Muscle layer of colon (tissue), 2 donors: ENCODE data around the gene CCRL2.
"Not testable (repeated sequence)": the region's sequence is repeated elsewhere in the genome, so short reads cannot be mapped to it uniquely, and the experiment has no call there.

ENCODE experiments used
- H3K27ac ChIP-seq: one replicate; pipeline ENCODE4 v1.7.0; 2013; ENCODE audit warnings: low read depth, mild to moderate bottlenecking, low read length, moderate library complexity
- H3K27me3 ChIP-seq, 2 donors: one replicate each; pipeline ENCODE4 v1.7.0; 2013; ENCODE audit warnings: low read length in 2 of 2, mild to moderate bottlenecking in 2 of 2; ENCODE audit not compliant: insufficient read depth in 2 of 2, control insufficient read depth in 1 of 2
- H3K36me3 ChIP-seq: one replicate; pipeline ENCODE4 v1.7.0; 2013; ENCODE audit warnings: mild to moderate bottlenecking, low read length; ENCODE audit not compliant: insufficient read depth
- H3K4me1 ChIP-seq: one replicate; pipeline ENCODE4 v1.7.0; 2013; ENCODE audit warnings: mild to moderate bottlenecking, low read length; ENCODE audit not compliant: insufficient read depth
- H3K4me3 ChIP-seq, 2 donors: one replicate each; pipeline ENCODE4 v1.7.0; 2013; ENCODE audit warnings: low read length in 2 of 2, low read depth in 1 of 2, mild to moderate bottlenecking in 1 of 2, moderate library complexity in 1 of 2
- H3K9ac ChIP-seq: one replicate; pipeline ENCODE4 v1.7.0; 2013; ENCODE audit warnings: low read length
- H3K9me3 ChIP-seq: one replicate; pipeline ENCODE4 v1.7.0; 2013; ENCODE audit warnings: mild to moderate bottlenecking, low read length
- donor health status: abdominal sarcoma.
- donor health status: Adenocarcinoma of cecum.

The CCRL2 gene

DNA sequence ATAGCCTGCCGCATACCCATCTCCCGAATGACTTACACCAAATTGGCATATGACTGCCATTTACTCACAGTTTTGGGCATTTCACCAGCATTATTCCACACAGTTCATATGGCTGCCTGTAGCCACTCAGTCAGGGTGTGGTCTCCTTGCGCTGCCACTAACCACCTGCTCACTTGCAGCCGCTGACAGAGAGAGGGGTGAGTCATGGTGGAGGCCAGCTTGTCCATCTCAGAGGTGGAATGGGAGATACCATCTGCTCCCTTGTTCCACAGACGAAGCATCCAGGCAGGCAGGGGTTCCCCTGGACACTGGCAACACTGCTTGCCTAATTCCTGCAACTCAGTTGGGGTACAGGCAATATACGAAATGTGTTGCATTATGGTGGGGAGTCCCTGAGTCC lies 15.6 kb downstream of the CCRL2 start:
- no peak overlapping the region for H3K9ac ChIP-seq
- H3K9me3 ChIP-seq = no peaks in the 10 kb centered on the region
- no peaks in the 10 kb centered on the region for H3K4me1 ChIP-seq
- H3K27me3 ChIP-seq = no peaks in the 10 kb centered on the region
- H3K4me3 ChIP-seq = no peak overlapping the region
- H3K27ac ChIP-seq = no peak overlapping the region
- no peaks in the 10 kb centered on the region for H3K36me3 ChIP-seq

DNA sequence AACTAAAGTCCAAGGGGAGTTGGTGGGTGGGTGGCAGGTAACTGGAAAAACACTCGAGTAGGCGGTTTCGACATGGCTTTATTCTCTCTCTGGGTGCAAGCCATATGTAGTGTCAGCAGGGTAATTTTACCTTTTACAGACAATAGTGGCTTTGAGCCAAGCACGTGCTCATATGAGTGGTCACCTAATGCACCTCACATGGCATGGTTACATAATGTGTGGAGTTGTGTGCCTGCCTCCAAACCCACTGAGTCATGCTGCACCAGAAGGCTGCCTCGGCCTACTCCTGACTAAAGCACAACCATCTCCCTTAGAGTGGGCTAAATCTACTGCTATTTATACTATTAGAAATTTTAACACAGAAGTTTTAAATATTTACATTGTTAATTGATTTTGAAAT lies 16.5 kb downstream of the CCRL2 start:
- H3K27me3 ChIP-seq = no peaks in the 10 kb centered on the region
- no peak overlapping the region for H3K9ac ChIP-seq
- no peaks in the 10 kb centered on the region for H3K36me3 ChIP-seq
- H3K9me3 ChIP-seq = no peaks in the 10 kb centered on the region
- no peak overlapping the region for H3K4me3 ChIP-seq
- H3K27ac ChIP-seq = no peak overlapping the region
- H3K4me1 ChIP-seq = no peaks in the 10 kb centered on the region

DNA sequence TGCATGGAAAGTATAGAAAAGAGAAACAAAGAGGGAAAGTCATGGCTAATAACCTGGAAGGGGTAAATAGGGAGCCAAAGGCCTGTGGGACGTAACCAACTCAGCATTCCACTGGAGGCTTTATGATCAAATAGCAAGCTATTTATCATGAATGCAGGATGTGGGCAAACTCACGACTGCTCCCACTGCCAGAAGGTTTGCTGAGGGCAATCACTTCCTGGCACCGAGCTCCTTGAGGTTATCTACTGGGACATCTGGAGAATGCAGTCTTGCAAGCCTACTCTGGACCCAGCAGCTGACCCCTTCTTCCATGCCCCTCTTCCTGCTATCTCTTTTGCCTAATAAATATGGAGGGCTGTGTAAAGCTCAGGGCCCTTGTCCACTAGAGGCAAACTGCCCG lies 19.4 kb downstream of the CCRL2 start:
- H3K27ac ChIP-seq, H3K27me3 ChIP-seq, H3K9ac ChIP-seq, H3K9me3 ChIP-seq, H3K4me3 ChIP-seq, H3K36me3 ChIP-seq, H3K4me1 ChIP-seq: not testable (repeated sequence)

DNA sequence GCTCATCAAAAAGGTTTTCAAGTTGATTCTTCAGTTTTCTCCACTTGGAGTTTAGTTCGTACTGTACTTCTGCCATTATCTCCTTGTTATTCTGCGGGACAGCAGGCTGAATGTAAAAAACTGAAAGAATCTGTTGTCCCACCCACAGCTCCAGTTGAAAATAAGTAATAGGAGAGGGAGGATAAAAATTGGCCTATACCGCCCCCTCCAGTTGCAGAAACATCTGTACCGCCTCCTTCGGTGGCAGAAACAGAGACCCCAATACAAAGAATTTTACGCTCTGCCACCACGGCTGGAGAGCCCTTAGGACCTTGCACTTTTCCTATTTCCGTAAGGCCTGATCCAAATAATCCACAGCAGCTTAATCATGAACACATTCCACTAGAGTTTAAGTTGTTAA lies 20.3 kb downstream of the CCRL2 start:
- not testable (repeated sequence) for H3K9me3 ChIP-seq, H3K4me3 ChIP-seq, H3K9ac ChIP-seq, H3K27me3 ChIP-seq, H3K4me1 ChIP-seq, H3K36me3 ChIP-seq, H3K27ac ChIP-seq

DNA sequence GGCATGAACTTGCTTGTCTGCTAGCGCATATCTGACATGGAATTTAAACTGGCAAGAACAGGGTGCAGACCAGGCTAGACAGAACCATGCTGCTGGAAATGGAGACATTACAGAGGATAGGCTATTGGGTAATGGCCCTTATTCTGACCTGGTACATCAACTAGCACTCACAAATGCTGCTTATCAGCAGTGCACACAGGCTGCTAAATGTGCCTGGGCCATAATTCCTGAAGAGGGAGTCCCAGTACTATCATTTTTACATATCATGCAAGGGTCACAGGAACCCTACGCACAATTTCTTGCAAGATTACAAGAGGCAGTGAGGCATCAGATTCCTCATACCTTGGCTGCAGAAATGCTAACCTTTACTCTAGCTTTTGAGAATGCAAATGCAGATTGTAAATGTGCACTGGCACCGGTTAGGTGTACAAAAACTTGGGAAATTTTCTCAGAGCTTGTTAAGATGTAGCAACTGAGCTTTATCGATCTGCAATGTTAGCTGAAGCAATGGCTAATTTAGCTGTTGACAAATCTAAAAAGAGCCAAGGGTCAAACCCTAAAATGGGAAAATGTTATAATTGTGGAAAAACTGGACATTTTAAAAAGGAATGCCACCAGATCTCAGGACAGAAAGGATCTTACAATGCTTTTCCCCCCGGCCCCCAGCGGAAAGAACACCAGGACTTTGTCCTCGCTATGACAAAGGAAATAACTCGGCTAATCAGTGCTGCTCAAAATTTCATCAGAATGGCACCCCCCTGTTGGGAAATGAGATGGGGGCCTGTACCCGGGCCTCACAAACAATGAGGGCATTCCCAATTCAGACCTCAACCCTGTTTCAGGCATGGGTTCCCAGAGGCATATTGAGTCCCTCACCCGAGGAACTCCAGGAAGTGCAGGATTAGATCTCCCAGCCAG lies 21.1 kb downstream of the CCRL2 start:
- no peaks in the 10 kb centered on the region for H3K4me1 ChIP-seq
- no peak overlapping the region for H3K27ac ChIP-seq
- H3K4me3 ChIP-seq = no peak overlapping the region
- H3K9me3 ChIP-seq = no peaks in the 10 kb centered on the region
- no peak overlapping the region for H3K9ac ChIP-seq
- no peaks in the 10 kb centered on the region for H3K27me3 ChIP-seq
- H3K36me3 ChIP-seq = no peaks in the 10 kb centered on the region

DNA sequence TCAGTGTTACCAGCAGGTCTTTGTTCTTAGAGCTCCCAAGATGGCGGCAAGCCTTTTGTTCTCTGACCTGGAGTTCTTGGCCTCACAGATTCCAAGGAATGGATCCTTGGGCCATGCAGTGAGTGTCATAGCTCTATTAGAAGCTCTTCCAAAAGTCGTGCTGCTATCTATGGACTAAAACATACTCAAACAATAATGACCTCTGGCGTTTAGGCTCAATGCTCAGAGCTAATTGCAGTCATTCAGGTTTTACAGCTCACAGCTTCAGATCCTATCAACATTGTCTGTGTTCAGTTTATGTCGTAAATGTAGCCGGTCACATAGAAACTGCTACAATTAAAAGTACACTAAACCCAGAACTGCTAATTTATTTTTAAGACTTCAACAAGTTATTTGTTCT lies 22.2 kb downstream of the CCRL2 start:
- H3K36me3 ChIP-seq = no peaks in the 10 kb centered on the region
- no peak overlapping the region for H3K4me3 ChIP-seq
- no peaks in the 10 kb centered on the region for H3K9me3 ChIP-seq
- no peak overlapping the region for H3K27ac ChIP-seq
- no peak overlapping the region for H3K9ac ChIP-seq
- no peaks in the 10 kb centered on the region for H3K4me1 ChIP-seq
- no peaks in the 10 kb centered on the region for H3K27me3 ChIP-seq

DNA sequence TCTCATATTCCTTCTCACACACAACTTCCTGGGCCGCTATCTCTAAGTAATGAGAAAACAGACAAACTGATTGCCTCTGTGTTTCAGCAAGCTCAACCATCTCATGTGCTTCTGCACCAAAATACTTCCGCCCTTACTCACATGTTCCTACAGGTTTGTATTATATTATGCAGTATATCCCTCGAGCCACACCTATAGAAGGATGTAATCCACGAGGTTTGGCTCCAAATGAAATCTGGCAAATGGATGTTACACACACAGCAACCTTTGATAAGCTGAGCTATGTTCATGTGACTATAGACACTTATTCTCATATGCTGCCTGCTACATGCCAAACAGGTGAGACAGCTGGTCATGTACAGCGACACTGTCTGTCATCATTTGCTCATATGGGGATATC lies 22.6 kb downstream of the CCRL2 start:
- no peaks in the 10 kb centered on the region for H3K36me3 ChIP-seq
- H3K9me3 ChIP-seq = no peaks in the 10 kb centered on the region
- no peak overlapping the region for H3K4me3 ChIP-seq
- H3K9ac ChIP-seq = no peak overlapping the region
- H3K27me3 ChIP-seq = no peaks in the 10 kb centered on the region
- H3K4me1 ChIP-seq = no peaks in the 10 kb centered on the region
- no peak overlapping the region for H3K27ac ChIP-seq

DNA sequence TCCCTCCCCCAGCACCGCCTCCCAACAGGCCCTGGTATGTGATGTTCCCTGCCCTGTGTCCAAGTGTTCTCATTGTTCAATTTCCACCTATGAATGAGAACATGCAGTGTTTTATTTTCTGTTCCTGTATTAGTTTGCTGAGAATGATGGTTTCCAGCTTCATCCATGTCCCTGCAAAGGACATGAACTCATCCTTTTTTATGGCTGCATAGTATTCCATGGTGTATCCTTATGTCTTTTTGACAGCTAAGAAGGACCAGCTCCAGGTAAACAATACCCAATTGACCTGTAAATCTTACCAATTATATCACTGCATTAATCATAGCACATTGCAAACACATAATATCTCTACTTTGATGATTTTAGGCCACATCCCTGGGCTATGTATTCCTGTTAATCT lies 23.8 kb downstream of the CCRL2 start:
- not testable (repeated sequence) for H3K9ac ChIP-seq, H3K4me3 ChIP-seq, H3K27me3 ChIP-seq, H3K27ac ChIP-seq, H3K4me1 ChIP-seq, H3K9me3 ChIP-seq, H3K36me3 ChIP-seq

DNA sequence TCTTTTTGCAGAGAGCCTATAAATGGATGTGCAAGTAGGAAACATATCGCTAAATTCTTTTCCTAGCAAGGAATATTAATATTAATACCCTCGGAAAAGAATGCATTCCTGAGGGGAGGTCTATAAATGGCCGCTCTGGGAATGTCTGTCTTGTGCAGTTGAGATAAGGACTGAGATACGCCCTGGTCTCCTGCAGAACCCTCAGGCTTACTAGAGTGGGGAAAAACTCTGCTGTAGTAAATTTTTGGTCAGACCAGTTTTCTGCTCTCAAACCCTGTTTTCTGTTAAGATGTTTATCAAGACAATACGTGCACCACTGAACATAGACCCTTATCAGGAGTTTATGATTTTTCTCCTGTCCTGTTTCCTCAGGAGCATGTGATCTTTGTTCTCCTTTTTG lies 24.8 kb downstream of the CCRL2 start:
- H3K4me3 ChIP-seq, H3K9ac ChIP-seq, H3K27ac ChIP-seq, H3K4me1 ChIP-seq, H3K9me3 ChIP-seq, H3K27me3 ChIP-seq, H3K36me3 ChIP-seq: not testable (repeated sequence)

DNA sequence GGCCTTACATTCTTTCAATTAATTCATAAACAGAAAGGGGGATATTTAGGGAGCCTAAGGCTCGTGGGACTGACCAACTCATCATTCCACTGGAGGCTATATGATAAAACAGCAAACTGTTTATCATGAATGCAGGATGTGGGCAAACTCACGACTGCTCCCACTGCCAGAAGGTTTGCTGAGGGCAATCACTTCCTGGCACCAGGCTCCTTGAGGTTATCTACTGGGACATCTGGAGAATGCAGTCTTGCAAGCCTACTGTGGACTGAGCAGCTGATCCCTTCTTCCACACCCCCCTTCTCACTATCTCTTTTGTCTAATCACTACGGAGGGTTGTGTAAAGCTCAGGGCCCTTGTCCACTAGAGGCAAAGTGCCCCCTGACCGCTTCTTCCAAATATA lies 26.1 kb downstream of the CCRL2 start:
- H3K9me3 ChIP-seq, H3K4me1 ChIP-seq, H3K4me3 ChIP-seq, H3K9ac ChIP-seq, H3K36me3 ChIP-seq, H3K27me3 ChIP-seq, H3K27ac ChIP-seq: not testable (repeated sequence)

DNA sequence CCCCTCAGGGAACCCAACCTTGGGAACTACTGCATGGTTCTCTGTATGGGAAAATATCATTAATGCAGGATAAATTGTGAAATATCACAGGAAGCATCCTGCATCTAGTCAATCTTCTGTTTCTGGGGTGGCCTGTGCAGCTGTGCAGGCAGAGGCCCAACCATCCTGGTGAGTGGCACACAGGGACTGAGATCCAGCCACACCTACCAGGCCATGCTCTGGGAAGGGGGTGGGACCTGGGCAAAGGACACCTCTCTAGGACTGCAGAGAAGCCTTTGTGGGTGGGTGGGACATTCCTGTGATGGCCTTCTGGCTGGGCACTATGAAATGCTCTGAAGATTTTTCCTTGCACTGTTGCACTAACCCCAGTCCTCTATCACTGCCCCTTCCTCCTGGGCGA lies 26.8 kb downstream of the CCRL2 start:
- Histone ChIP-seq H3K4me3 (no peak overlapping the region), H3K27ac (no peak overlapping the region), H3K36me3 (no peaks in the 10 kb centered on the region), H3K9ac (no peak overlapping the region), H3K9me3 (no peaks in the 10 kb centered on the region), H3K27me3 (no peaks in the 10 kb centered on the region), H3K4me1 (no peaks in the 10 kb centered on the region)

DNA sequence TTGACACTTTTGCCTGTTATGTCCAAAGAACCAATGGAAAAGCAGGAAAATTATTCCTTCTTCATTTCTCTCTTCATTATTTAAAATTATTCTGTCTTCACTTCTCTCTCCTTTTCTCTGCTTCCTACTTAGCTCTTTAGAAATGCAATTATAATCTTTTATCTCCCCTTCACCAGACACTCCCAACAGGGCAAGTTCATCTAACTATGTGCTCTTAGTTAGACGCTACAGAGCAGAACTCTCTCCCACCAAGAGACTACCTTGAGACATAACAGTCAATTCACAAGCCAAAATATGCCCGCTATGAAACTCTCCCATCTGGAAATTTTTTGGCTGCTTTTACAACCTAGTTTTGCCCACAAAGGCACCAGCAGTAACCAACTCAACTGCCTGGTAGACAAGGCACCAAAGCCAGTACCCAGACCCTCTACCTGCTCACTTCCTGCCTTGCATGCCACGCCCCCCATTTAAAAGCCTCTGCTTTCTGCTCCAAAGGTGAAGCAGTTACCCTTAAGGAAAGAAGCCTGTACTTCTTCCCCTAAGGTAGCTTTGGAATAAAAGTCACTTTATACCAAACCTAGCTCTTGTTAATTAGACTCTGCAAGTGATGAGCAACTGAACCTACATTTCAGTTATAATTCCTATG lies 28.1 kb downstream of the CCRL2 start:
- Histone ChIP-seq H3K9me3 (no peaks in the 10 kb centered on the region), H3K4me3 (no peak overlapping the region), H3K4me1 (no peaks in the 10 kb centered on the region), H3K27me3 (no peaks in the 10 kb centered on the region), H3K36me3 (no peaks in the 10 kb centered on the region), H3K9ac (no peak overlapping the region), H3K27ac (no peak overlapping the region)
